GM21825 (cell line): Measurements from ENCODE around the gene CAMTA2.

Source experiments
- ATAC-seq: cut with Tn5 transposase; IDR thresholded peaks from one replicate; pipeline ENCODE4 v1.9.1; 2021; ENCODE audit warnings: mild to moderate bottlenecking, moderate library complexity; ENCODE audit not compliant: unreplicated experiment

The CAMTA2 gene

DNA sequence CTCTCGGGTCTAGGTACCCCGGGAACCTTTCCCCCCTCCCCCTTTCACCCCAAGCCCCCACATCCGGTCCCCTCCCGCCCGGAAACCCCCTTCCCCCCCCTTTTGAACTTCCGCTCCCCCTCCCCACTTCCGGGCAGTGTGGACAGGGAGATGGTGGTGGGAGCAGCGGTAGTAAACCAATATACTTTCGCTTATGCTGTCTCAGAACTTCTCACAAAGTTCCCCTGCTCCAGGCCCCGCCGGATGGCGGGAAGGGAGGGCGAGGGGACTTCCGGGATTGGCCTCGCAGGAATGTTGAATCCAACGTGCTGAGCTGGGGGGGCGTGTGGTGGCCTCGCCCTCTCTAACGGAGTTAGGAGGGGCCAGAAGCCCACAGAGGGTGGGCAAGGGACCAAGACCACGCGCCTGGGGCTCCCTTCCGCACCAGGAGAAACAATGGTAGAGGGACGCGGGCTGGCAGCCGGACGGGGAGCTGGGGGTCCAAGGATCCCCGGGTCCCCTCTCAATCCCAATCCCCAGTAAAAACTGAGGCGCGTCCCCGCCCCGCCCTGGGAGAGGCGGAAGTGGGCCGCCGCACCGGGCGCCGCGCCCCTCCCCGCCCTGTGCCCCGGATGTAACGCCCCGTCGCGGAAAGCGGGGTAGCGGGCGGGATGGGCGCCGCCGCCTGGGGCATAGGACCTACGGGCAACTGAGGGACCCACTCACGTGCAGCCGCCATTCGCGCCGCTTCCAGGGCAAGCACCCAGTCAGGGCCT lies 39.9 kb downstream of the CAMTA2 start:
- no peak for ATAC-seq

DNA sequence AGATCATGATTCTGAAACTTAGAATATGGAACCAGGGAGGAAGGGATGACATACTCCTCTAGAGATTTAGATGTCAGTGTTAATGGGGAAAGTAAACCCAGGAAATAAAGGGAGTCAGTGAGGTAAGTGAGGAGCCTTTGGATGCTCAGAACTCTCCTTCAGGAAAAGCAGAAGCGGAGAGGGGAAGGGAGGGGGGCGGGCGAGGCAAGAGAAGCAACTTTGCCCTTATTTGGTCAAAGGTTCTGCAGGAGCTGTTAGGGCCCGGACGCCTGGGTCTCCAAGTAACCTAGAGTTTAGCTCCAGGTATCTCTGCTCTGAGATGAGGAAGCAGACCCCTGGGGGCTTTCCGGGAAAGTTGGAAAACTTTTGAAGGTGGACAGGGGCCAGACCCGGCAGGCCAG lies 40.5 kb downstream of the CAMTA2 start:
- ATAC-seq: no peak

DNA sequence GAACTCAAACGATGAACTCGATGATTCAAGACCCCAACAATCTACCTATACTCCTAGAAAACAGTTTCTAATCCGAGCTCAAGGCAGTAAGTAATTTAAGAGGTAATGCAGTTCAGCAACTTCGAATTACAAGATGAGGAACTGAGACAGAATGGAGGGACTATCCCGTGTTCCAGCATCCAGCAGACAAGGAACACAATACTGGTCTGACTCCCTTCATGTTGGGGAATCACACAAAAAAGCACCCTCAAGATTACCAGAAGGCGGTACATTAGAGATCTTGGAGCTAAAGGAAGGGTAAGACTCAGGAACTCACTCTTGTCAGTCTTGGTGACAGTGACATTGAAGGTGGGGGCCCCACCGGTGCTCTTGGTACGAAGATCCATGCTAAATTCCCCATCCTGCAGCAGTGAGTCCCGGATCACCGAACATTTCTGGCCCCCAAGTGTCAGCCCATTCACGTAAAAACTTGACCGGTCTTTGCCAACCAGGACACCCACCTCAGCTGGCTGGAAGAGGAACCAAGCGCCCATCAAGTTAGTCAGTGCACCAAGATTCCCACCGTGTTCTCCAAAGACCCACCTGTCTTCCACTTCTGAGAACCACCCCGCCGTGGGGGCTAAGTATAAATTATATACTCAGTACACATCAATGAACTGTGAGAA lies 41.0 kb downstream of the CAMTA2 start:
- no peak for ATAC-seq

DNA sequence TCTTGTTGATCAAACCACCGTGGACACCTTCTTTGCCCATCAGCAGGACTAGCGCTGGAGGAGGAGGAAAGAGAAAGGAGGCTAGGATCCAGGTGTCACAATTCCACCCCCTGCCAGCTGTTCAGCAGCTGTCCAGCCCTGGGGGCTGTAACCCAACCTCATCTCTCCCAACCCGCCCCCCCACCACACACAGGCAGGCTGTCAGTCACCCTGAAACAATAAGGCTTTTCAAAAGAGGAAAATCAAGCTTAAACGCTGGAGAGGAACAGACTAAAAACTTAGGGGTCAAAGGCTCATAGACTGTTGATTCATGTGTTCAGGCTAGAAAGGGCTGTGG lies 41.6 kb downstream of the CAMTA2 start:
- ATAC-seq: no peak

DNA sequence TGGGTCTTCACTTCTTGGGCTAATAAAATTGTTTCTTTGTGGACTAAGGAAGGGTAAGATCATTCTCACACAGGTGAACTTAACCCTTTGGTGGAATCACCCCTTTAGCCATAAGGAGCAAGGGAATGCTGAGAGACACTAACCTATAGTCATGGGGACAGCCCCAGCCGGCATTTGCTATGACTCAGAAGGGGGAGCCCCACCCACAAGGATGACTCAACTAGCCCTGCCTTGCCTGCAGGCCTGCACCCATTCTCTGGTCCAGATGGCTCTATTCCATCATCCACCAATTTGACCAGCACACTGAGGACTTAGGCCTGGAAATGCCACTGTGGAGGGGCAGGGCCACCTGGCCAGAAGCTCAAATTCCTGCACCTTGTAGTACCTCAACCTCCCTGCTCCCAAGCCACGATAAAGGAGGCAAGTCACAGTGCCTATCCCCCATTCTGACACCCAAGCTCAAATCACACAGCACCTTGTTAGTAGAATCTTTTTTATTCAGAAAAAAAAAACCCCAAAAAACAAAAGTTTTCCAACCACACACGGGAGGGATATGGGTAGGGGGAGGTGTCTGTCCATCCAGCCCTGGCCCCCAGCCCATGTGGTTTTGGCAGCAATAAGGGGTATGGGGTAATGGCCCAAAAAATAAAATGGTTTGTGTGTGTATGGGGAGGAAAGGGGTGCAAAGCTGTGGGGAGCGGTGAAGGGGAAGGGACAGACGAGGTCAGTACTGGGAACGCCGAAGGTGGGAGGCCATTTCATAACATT lies 42.1 kb downstream of the CAMTA2 start:
- peak; percentile 18 for ATAC-seq

DNA sequence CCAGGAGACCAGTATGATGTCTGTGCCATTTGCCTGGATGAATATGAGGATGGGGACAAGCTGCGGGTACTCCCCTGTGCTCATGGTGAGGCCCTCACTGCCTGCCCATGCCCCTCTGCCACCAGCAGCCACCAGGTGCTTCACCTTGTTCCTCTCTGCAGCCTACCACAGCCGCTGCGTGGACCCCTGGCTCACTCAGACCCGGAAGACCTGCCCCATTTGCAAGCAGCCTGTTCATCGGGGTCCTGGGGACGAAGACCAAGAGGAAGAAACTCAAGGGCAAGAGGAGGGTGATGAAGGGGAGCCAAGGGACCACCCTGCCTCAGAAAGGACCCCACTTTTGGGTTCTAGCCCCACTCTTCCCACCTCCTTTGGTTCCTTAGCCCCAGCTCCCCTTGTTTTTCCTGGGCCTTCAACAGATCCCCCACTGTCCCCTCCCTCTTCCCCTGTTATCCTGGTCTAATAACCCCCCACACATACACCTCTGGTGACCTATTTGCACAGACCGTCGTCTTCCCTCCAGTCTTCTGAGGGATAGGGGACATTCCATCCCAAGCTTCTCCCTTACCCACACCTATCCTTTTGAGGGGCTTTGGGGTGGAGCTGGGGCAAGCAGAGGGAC lies 42.8 kb downstream of the CAMTA2 start:
- ATAC-seq: no peak

DNA sequence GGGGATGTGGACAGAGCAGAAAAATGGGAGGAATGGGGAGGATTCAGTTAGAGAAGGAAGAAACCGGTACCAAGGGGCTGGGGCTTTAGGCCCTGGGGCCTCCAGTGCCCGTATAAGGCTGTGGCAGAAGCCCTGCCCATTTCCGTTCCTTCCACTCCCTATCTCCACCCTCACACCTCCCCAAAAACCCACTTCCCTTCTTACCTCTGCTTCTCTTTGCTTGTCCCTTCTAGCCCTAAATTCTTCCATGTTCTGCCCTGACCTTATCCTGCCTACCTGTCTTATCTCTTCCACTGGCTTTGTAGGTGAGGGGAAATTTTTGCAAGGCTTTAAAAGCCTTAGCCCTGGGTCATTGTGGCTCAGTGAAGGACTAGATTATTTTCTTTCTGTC lies 43.3 kb downstream of the CAMTA2 start:
- no peak for ATAC-seq

DNA sequence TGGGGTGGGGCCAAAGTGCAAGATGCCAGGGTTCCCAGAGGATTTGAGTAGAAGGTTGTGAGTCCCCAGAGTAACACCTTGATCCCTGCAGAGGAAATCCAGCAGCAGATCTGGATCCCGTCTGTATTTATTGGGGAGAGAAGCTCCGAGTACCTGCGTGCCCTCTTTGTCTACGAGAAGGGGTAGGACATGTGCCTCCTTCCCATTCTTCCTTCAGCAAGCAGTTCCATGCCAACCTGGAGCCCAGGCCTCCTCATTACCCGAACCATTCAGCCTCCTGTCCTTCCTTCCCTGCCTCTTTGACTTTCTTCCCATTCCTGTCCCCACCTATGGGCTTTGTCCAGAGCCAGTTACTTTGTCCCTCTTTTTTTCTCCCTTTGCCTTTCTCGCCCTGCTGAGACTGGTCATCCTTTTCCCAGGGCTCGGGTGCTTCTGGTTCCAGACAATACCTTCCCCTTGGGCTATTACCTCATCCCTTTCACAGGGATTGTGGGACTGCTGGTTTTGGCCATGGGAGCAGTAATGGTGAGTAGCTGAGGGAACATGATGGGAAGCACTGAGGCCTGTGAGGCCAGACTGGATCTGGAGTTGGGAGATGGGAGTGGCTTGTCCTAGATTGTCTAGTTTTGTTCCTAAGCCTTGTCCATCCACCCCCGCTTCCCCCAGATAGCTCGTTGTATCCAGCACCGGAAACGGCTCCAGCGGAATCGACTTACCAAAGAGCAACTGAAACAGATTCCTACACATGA lies 44.5 kb downstream of the CAMTA2 start:
- ATAC-seq: no peak

DNA sequence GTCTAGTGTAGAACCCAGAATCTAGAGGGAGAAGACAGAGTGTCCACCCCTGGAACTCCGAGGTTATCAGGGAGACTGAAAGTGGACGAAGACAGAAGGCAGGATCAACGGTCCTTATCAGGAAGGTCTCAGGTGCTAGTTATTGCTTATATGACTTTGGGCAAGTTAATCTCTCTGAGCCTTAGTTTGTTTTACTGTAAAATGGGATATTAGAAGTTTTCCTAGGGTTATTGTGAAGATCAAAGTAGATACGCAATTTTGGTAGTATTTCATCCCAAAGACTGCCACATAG lies 46.2 kb downstream of the CAMTA2 start:
- no peak for ATAC-seq

DNA sequence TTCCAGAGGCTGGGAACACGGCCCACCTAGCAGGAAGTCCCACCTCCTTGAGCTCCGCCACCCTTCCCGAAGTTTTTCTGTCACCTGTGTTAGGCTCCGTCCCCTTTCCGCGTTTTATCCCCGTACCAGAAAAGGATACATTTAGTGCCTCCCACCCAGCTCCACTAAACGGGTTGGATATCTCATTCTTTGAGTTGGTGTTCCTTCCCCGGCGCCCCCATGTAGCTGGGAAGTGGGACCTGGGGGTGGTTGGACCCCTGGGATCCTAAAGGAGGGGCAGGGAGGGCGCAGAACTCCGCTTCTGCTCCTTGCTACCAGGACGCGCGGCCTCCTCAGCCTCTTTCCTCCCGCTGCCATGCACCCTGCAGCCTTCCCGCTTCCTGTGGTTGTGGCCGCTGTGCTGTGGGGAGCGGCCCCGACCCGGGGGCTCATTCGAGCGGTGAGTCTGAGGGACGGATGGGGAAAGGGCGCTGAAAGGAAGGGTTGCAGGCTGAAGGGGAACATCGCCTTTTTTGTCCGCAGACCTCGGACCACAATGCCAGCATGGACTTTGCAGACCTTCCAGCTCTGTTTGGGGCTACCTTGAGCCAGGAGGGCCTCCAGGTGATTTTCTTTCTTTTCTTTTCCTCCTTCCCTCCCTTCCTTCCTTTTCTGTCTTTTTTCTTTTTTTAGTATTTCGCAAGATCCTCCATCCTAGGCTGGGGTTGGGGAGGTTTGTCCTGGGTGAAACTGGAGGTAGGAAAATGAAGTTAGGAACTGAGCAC lies 46.7 kb downstream of the CAMTA2 start:
- no peak for ATAC-seq

DNA sequence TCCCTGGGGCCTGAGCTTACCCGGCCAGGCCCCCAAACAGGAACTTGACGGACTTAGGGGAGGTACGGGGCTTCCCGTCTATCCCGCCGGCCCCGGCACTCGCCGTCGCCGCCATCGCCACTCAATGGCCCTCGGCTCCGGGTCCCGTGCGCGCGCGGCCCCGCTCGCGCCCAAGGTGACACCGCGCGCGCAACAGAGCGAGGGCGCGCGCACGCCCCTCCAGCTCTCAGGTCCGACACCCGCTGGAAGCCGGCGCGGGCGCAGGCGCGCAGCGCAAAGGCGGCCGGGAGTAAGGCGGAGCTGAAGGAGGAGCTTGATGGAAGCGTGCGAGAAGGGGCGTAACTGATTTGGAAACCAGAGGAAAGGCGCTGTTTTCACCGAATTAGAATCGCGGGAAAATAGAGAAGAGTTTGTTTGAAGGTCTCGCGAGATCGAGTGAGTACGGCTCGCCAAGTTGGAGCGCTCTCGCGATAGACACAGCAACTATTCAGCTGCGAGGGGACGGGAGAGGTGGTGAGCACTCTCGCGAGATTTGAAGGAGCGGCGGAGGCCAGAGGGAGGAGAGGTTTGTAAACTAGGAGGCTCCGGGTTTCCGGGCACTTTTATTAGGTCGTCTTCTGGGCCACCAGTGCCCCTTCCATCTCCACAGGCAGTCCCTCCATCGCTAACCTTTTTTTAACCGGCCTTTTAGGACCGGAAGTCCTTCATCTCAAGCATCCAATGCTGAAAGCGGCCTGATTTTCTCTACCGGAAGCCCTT lies 47.5 kb downstream of the CAMTA2 start, which contains the start of the genes RNF167 and SLC25A11:
RNF167 (plus strand) TSS at position 473 of the 759 bp plus-strand sequence. CDS start 642 bp downstream, outside the sequence.
SLC25A11 (minus strand) TSS at position 251 of the 759 bp plus-strand sequence; CDS start at position 115, 136 bp downstream.
- peak; percentile 64 for ATAC-seq

DNA sequence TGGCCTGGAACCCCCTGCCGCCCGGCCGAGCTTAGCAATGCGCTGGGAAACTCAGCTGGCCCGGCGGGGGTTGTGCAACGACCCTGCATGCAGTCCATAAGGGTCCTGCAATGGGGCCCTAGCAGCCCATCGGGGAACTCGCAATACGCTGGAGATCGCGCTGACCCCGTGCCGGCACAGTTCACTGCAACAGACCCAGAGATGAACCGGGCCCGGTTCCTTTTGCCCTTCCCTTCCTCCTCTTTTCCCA lies 48.0 kb downstream of the CAMTA2 start:
- no peak for ATAC-seq

DNA sequence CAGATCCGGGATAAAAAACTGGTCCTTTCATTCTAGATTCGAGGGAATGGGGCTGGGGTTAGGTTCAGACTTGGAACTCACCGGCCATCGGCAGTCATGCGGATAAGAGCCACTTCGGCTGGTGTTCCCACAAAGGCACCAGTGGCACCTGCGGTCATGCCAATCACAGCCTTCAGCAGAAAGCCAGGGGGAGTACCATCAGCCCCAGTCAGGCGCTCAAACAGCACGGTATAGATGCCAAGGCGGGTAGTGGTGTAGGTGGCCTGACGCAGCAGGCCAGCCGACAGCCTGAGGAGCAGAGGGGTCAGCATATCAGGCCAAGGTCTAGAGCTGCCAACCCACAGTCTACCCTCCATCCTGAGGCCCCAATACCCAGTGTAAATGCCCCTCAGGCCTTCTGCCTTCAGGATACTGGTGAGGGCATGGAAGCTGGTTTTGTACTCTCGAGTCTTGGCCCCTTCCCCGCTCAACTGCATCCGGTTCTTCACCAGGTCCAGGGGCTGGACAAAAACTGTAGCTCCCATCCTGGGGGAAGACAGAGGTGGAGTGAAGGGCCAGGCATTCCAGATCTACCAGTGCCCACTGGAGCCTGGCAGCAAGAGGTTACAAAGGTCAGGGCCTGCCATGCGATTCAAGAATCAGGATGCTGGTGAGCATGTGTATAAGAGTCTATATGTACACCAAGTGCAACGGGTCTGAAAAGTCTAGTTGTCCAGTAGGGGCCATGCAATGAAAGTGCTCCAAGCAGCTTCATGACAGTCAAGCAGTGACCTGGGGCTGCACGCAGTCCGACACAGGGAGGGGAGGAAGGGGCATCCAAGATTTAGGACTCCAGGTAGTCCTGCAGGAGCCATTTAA lies 48.6 kb downstream of the CAMTA2 start:
- no peak for ATAC-seq

DNA sequence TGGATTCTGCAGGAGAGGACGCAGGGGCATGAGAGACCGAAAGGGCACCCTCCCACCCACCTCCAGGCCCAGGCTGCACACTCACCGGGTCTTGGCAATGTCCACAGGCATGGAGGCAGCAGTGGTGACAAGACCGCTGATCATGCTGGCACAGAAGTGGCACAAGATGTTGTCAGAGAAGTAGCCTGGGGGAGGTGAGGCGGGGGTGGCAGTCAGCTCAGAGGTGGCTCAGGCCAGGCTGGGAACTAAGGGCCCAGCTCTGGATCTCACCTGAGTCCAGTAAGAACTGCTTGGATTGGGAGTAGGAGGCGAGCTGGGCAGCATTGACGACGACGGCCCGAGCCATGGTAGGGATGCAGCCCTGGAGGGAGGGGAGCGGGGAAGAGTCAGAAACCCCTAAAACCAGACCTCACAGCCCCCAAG lies 49.4 kb downstream of the CAMTA2 start:
- no peak for ATAC-seq

DNA sequence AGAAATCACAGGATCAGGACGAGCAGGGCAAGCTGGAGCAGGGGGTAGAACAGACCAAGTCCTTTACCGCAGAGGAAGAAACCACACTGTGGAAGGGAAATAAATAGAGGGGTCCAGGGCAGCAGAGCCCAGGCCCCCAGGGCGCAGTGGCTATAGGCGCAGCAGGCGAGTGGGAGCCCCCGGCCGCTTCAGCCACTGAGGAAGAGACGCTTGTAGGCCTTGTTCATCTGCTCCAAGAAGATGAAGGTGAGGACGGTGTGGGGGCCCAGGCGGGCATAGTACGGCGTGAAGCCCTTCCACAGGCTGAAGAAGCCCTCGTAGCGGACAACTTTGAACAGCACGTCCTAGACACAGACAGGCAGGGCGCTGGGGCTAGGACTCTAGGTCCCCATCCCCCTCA lies 49.9 kb downstream of the CAMTA2 start:
- no peak for ATAC-seq

DNA sequence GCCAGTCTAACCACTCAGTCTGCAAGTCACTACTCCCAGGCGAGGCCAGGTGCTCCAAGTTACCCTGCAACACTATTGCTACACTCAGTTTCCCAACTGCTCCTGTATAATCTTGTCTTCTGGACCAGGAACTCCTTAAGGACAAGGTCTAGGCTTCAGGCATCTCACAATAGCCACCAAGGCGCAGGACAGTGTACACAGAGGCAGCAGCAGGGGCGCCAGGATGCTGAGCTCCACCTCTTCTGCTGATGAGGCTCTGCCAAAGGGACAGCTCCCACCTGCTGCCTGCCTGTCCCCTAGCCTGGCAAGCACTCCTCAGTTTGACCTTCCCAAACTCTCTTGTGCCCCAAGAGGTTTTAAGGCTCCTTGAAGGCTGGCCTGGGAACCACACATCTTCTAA lies 51.0 kb downstream of the CAMTA2 start:
- ATAC-seq: no peak

DNA sequence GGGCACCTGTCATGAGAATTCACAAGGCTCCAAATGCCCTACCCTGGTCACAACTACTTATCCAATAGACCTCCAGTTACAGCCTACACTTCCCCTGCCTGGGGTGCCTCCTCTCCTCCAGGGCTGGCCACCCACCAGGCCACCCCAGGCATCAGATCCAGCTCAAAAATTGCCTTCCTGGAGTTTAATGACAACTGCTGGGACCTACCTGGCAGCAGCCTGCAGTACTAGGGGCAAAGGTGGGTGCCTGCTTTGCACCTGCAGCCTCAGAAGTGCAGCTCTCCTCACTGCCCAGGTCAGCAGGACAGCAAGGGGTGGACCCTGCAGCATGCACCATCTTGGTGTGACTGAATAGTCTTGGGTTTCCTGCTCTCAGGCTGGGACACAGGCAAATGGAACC lies 51.8 kb downstream of the CAMTA2 start:
- ATAC-seq: no peak

DNA sequence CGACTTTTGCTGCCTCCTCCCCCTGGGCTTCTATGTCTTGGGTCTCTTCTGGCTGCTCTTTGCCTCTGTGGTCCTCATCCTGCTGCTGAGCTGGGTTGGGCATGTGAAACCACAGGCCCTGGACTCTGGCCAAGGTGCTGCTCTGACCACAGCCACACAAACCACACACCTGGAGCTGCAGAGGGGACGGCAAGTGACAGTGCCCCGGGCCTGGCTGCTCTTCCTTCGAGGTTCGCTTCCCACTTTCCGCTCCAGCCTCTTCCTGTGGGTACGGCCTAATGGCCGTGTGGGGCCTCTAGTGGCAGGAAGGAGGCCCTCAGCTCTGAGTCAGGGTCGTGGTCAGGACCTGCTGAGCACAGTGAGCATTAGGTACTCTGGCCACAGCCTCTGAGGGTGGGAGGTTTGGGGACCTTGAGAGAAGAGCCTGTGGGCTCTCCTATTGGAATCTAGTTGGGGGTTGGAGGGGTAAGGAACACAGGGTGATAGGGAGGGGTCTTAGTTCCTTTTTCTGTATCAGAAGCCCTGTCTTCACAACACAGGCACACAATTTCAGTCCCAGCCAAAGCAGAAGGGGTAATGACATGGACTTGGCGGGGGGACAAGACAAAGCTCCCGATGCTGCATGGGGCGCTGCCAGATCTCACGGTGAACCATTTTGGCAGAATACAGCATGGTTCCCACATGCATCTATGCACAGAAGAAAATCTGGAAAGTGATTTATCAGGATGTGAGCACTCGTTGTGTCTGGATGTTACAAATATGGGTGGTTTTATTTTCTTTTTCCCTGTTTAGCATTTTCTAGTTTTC lies 53.1 kb downstream of the CAMTA2 start:
- no peak for ATAC-seq
